Duodenal mucosa (tissue), 2 donors: ENCODE measurements around the gene FAM219B.
"Not testable (repeated sequence)": the region's sequence is repeated elsewhere in the genome, so short reads cannot be mapped to it uniquely, and the experiment has no call there.

Experiments
- H3K27ac ChIP-seq: one replicate; pipeline ENCODE4 v1.7.0; 2013; ENCODE audit warnings: low read depth, low read length
- H3K27me3 ChIP-seq, 2 donors: one replicate each; pipeline ENCODE4 v1.7.0; 2013; ENCODE audit warnings: low read length in 2 of 2, control low read depth in 1 of 2; ENCODE audit not compliant: insufficient read depth in 2 of 2, control insufficient read depth in 1 of 2
- H3K36me3 ChIP-seq, 2 donors: one replicate each; pipeline ENCODE4 v1.7.0; 2013; ENCODE audit warnings: low read length in 2 of 2, control low read depth in 1 of 2; ENCODE audit not compliant: insufficient read depth in 2 of 2, control insufficient read depth in 1 of 2
- H3K4me1 ChIP-seq, 2 donors: one replicate each; pipeline ENCODE4 v1.7.0; 2013; ENCODE audit warnings: low read length in 2 of 2, control low read depth in 1 of 2; ENCODE audit not compliant: insufficient read depth in 2 of 2, control insufficient read depth in 1 of 2
- H3K4me3 ChIP-seq, 2 donors: one replicate each; pipeline ENCODE4 v1.7.0; 2013; ENCODE audit warnings: low read length in 2 of 2, low read depth in 1 of 2
- H3K9ac ChIP-seq, 2 donors: one replicate each; pipeline ENCODE4 v1.7.0; 2013; ENCODE audit warnings: low read length in 2 of 2, low read depth in 1 of 2
- H3K9me3 ChIP-seq, 2 donors: one replicate each; pipeline ENCODE4 v1.7.0; 2013; ENCODE audit warnings: low read length in 2 of 2, control low read depth in 1 of 2; ENCODE audit not compliant: control insufficient read depth in 1 of 2

Gene FAM219B

GRCh38 chr15:74892313-74892712, 14.3 kb downstream of the FAM219B start:
- H3K36me3 ChIP-seq: peaks cover 7 to 35% of the 10 kb centered on the region in 2 donors
- H3K27me3 ChIP-seq: no peaks in the 10 kb centered on the region
- H3K9me3 ChIP-seq: no peaks in the 10 kb centered on the region
- H3K27ac ChIP-seq: no peak overlapping the region
- peaks cover 37 to 40% of the 10 kb centered on the region in 2 donors for H3K4me1 ChIP-seq
- no peak overlapping the region for H3K4me3 ChIP-seq
- no peak overlapping the region for H3K9ac ChIP-seq

- Histone ChIP-seq H3K27me3 (no peaks in the 10 kb centered on the region), H3K9ac (peak overlapping the region in 1 of 2 donors; percentile 91), H3K36me3 (peaks cover 2 to 27% of the 10 kb centered on the region in 2 donors), H3K4me1 (peaks cover 37 to 40% of the 10 kb centered on the region in 2 donors), H3K27ac (peak overlapping the region; percentile 11), H3K9me3 (no peaks in the 10 kb centered on the region), H3K4me3 (peak overlapping the region; percentile 28 to 96)
Observed at GRCh38 chr15:74891469-74891868, 15.2 kb downstream of the FAM219B start.

DNA sequence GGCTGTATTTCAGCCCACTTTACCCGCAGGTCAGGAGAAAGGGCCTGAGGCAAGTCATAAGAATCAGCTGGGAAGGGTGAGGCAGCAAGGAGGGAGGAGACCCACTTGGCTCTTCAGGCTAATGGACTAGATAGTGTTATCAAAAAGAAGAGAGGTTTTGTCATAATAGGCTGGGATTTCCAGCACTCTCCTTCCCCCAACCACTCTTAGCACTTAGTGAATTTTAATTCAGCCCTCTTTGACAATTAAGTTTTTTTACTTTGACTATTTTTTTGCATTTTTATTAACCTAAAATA, 16.0 kb downstream of the FAM219B start:
- Histone ChIP-seq H3K4me3 (peak overlapping the region; percentile 96 to 98), H3K36me3 (peaks cover 0 to 18% of the 10 kb centered on the region in 2 donors), H3K27ac (peak overlapping the region; percentile 52), H3K4me1 (peaks cover 37 to 40% of the 10 kb centered on the region in 2 donors), H3K27me3 (no peaks in the 10 kb centered on the region), H3K9me3 (no peaks in the 10 kb centered on the region), H3K9ac (peak overlapping the region; percentile 91 to 96)

DNA sequence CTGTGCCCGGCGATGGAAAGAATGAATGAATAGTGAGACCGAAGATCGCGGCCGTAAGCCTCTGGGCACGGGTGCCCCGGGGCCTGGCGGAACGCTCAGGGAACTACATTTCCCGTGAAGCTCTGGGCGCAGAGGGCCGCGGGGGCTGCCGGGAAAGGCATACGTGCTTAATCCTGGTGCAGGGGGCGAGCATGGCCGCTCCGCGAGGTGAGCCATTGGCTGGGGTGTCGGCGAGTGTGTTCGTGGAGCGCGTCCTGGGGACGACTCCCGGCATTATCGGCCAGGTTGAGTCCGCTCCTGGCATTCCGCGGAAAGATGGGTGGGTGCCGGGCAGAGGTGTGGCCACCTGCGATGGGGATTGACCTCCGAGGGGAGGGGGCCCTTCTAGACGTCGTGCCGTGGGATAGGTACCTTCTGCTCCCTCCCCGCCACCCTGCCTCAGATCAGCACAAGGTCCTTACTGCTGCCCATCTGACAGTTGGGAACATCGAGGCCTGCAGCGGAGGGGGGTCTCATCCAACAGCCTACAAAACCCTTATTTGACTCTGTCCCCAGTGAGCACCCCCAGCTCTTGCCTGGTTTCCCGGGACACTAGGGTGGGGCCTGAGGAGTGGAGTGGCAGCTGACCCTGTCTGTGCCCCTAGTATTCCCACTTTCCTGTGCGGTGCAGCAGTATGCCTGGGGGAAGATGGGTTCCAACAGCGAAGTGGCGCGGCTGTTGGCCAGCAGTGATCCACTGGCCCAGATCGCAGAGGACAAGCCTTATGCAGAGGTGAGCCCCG, 16.6 kb downstream of the FAM219B start, which contains the start of gene MPI:
Gene MPI (plus strand): TSS at position 160 of the 782 bp plus-strand sequence. CDS start 32 bp downstream, at position 192.
- Histone ChIP-seq H3K4me3 (peak within 1 kb of the TSS; percentile 96 to 98), H3K4me1 (peaks cover 37 to 40% of the 10 kb centered on the region in 2 donors), H3K36me3 (peaks cover 0 to 18% of the 10 kb centered on the region in 2 donors), H3K27me3 (no peaks in the 10 kb centered on the region), H3K9me3 (no peaks in the 10 kb centered on the region), H3K27ac (peak within 1 kb of the TSS; percentile 52), H3K9ac (peak within 1 kb of the TSS; percentile 91 to 96)

DNA sequence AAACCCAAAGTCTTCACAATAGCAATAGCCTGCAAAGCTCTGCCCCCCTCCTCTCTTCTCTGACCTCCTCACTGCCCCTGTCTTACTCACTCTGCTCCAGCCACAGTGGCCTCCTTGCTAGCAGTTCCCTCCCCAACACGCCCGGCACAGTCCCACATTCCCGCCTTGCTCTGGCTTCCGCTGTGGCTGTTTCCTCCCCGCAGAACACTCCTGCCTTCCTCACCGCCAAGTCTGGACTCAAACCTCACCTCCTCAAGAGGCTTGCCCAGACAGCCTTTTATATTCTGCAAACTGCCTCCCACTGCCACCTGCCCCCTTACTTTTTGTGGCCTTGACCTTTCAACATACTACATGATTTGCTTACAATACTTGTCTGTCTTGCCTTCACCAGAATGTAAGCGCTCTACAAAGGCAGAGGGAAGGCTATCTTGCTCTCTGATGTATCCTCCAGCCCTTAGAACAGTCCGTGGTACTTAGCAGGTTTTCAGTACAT, 17.2 kb downstream of the FAM219B start:
- Histone ChIP-seq H3K4me1 (peaks cover 37 to 40% of the 10 kb centered on the region in 2 donors), H3K4me3 (peak overlapping the region; percentile 96 to 98), H3K9me3 (no peaks in the 10 kb centered on the region), H3K36me3 (peaks cover 0 to 18% of the 10 kb centered on the region in 2 donors), H3K27me3 (no peaks in the 10 kb centered on the region), H3K9ac (peak overlapping the region; percentile 91 to 96), H3K27ac (no peak overlapping the region)

- H3K27ac ChIP-seq: no peak overlapping the region
- H3K9me3 ChIP-seq: no peaks in the 10 kb centered on the region
Observed at GRCh38 chr15:74888716-74889115, 17.9 kb downstream of the FAM219B start.

DNA sequence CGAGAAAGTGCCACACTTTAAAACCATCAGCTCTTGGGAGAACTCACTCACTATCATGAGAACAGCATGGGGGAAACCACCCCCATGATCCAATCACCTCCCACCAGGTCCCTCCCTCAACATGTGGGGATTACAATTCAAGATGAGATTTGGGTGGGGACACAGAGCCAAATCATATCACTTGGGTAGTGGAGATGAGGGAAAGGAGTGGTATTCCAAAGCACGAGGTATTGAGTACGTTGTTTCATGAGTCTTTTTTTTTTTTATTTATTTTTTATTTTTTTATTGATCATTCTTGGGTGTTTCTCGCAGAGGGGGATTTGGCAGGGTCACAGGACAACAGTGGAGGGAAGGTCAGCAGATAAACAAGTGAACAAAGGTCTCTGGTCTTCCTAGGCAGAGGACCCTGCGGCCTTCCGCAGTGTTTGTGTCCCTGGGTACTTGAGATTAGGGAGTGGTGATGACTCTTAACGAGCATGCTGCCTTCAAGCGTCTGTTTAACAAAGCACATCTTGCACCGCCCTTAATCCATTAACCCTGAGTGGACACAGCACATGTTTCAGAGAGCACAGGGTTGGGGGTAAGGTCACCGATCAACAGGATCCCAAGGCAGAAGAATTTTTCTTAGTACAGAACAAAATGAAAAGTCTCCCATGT, 19.0 kb downstream of the FAM219B start:
- H3K9ac ChIP-seq, H3K9me3 ChIP-seq, H3K36me3 ChIP-seq, H3K27ac ChIP-seq, H3K4me3 ChIP-seq, H3K27me3 ChIP-seq: not testable (repeated sequence)
- H3K4me1 ChIP-seq: peaks cover 28 to 33% of the 10 kb centered on the region in 2 donors

More at GRCh38 chr15:74888716-74889115, 17.9 kb downstream of the FAM219B start:
- peaks cover 0 to 18% of the 10 kb centered on the region in 2 donors for H3K36me3 ChIP-seq
- peaks cover 37 to 40% of the 10 kb centered on the region in 2 donors for H3K4me1 ChIP-seq
- H3K9ac ChIP-seq: peak overlapping the region in 1 of 2 donors; percentile 24
- no peaks in the 10 kb centered on the region for H3K27me3 ChIP-seq
- H3K4me3 ChIP-seq: peak overlapping the region in 1 of 2 donors; percentile 96

DNA sequence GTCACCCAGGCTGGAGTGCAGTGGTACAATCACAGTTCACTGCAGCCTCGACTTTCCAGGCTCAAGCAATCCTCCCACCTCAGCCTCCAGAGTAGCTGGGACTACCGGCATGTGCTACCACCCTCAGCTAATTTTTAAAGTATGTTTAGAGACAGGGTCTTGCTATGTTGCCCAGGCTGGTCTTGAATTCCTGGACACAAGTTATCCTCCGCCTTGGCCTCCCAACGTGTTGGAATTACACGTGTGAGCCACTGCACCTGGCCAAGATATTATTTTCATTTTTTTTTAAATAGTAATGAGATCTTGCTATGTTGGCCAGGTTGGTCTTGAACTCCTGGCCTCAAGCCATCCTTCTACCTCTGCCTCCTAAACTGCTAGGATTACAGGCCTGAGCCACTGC, 21.2 kb downstream of the FAM219B start:
- H3K27ac ChIP-seq: no peak overlapping the region
- peaks cover 11% of the 10 kb centered on the region in 2 donors for H3K4me1 ChIP-seq
- no peak overlapping the region for H3K9ac ChIP-seq
- H3K4me3 ChIP-seq: no peak overlapping the region
- no peaks in the 10 kb centered on the region for H3K27me3 ChIP-seq
- H3K9me3 ChIP-seq: peaks cover 0 to 6% of the 10 kb centered on the region in 2 donors
- H3K36me3 ChIP-seq: no peaks in the 10 kb centered on the region

DNA sequence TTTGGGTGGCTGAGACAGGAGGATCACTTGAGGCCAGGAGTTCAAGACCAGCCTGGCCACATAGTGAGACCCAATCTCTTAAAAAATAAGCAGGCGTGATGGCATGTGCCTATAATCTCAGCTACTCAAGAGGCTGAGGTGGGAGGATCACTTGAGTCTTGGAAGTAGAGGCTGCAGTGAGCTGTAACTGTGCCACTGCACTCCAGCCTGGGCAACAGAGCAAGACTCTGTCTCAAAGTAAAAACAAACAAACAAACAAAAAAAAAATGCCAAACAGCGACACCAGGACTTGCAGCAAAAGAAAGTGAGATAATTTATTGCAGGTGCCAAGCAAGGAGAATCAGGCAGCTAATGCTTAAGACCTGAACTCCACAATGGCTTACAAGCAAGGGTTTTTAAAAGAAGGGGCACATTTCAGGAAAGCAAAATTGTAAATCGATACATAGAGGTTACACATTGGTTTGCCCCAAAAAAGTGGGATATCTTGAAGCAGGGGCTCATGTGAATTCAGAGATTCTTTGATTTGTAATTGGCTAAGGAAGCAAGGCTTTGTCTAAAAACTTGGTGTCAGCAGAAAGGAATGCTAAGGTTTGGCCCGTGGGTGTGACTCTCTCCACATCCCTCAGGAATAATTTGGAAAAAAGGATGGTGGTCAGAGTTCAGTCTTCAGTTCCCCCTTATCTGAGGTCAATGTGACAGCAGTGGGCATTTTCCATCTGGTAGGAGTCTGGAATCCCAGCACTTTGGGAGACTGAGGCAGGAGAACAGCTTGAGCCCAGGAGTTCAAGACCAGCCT, 22.0 kb downstream of the FAM219B start:
- H3K4me1 ChIP-seq: peaks cover 6 to 10% of the 10 kb centered on the region in 2 donors
- no peak overlapping the region for H3K4me3 ChIP-seq
- H3K36me3 ChIP-seq: no peaks in the 10 kb centered on the region
- no peak overlapping the region for H3K27ac ChIP-seq
- H3K27me3 ChIP-seq: no peaks in the 10 kb centered on the region
- no peak overlapping the region for H3K9ac ChIP-seq
- peaks cover 0 to 6% of the 10 kb centered on the region in 2 donors for H3K9me3 ChIP-seq
